DOHH2 (cell line): Measurements from ENCODE around the gene TCHHL1.

Source experiments
- EZH2phosphoT487 ChIP-seq: fragments of 200-600 bp; sonication (generic); IDR thresholded peaks from 2 replicates; pipeline ENCODE4 v1.6.1; 2017; ENCODE audit warnings: borderline replicate concordance, mild to moderate bottlenecking, antibody characterized with exemption, low read length, moderate library complexity, mixed read lengths
- TF ChIP-seq, protein P1 (sequence below): fragments of 200-600 bp; sonication (generic); IDR thresholded peaks from one replicate; pipeline ENCODE4 v1.5.1; 2014; ENCODE audit warnings: antibody characterized with exemption, mild to moderate bottlenecking, low read depth, low read length; ENCODE audit not compliant: poor library complexity, severe bottlenecking

GRCh38 chr1:152035539-152036266, 53.2 kb downstream of the TCHHL1 start:
- TF ChIP-seq, protein P1, sequence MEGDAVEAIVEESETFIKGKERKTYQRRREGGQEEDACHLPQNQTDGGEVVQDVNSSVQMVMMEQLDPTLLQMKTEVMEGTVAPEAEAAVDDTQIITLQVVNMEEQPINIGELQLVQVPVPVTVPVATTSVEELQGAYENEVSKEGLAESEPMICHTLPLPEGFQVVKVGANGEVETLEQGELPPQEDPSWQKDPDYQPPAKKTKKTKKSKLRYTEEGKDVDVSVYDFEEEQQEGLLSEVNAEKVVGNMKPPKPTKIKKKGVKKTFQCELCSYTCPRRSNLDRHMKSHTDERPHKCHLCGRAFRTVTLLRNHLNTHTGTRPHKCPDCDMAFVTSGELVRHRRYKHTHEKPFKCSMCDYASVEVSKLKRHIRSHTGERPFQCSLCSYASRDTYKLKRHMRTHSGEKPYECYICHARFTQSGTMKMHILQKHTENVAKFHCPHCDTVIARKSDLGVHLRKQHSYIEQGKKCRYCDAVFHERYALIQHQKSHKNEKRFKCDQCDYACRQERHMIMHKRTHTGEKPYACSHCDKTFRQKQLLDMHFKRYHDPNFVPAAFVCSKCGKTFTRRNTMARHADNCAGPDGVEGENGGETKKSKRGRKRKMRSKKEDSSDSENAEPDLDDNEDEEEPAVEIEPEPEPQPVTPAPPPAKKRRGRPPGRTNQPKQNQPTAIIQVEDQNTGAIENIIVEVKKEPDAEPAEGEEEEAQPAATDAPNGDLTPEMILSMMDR = no peak
- TF ChIP-seq EZH2phosphoT487 = no peak
